ENCODE measurements around the gene SLC4A4. TPM values are rescaled to one million over a fixed set of nuclear protein-coding genes. Genes with fewer than 3 reads are reported as not detected.

Gene SLC4A4
- total RNA-seq, 1 experiment from 2014 or later = 1.1 TPM

DNA sequence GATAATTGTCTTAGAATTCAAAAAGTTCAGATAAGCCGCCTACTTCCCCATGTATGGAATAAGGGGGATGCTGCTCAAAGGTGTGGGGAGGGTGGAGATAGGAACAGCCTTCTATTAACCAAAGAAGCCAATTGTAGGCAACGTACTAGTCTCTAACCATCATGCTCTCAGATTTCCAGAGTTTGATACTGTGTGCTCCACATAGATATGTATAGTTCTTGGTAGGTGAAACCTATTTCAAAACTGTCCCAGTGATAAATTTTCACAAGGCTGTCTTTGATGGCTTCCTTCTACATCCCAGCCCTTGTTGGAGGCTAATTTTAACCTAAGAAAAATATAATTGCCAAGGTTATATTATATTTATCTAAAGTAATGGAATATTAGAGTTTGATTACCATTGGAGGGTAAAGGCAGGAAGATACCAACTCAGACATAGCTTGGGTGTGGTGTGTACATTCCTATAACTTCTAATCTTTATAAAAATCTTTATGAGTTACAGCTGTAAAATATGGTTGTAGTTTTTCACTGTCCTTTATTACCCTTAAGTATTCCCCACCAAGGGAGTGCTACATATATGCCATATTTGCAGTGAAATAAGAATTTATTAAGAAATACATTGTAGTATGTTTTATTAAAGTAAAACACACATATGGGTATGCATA lies 87.7 kb downstream of the SLC4A4 start:
- no peak for DNase-seq (ENCODE audit: low spot score)
- Mint-ChIP-seq H3K27me3 (ENCODE audit: low read depth) (no peaks in the 10 kb centered on the region), H3K4me3 (no peak overlapping the region), H3K4me1 (no peaks in the 10 kb centered on the region), H3K36me3 (peaks cover 11% of the 10 kb centered on the region; the same call in 1 of the 2 replicates), H3K27ac (no peak overlapping the region), H3K9me3 (peaks cover 17% of the 10 kb centered on the region)
- ChIA-PET POLR2A (no interaction called here), CTCF (no interaction called here)
- TF ChIP-seq RORB (CRISPR knock-in tag; IDR thresholded peaks at IDR 0.05) = no peak
- TF ChIP-seq MAX (CRISPR knock-in tag; IDR thresholded peaks at IDR 0.05) = no peak
- TF ChIP-seq, protein P1, sequence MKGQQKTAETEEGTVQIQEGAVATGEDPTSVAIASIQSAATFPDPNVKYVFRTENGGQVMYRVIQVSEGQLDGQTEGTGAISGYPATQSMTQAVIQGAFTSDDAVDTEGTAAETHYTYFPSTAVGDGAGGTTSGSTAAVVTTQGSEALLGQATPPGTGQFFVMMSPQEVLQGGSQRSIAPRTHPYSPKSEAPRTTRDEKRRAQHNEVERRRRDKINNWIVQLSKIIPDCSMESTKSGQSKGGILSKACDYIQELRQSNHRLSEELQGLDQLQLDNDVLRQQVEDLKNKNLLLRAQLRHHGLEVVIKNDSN (CRISPR knock-in tag; IDR thresholded peaks at IDR 0.05) = no peak
- no peak for TF ChIP-seq ZNF138 (CRISPR knock-in tag; conservative IDR thresholded peaks at IDR 0.05)
- no peak for TF ChIP-seq SP1 (CRISPR knock-in tag; conservative IDR thresholded peaks at IDR 0.05)
- no peak for TF ChIP-seq GRHL2 (CRISPR knock-in tag; IDR thresholded peaks at IDR 0.05; ENCODE audit: insufficient replicate concordance, severe bottlenecking)
- TF ChIP-seq ZNF263 (CRISPR knock-in tag; IDR thresholded peaks at IDR 0.05; ENCODE audit: low read depth) = no peak
- no peak for TF ChIP-seq SMAD3 (CRISPR knock-in tag; IDR thresholded peaks at IDR 0.05; ENCODE audit: borderline replicate concordance)
- TF ChIP-seq FOXP1 (CRISPR knock-in tag; IDR thresholded peaks at IDR 0.05; ENCODE audit: borderline replicate concordance) = no peak
- no peak for TF ChIP-seq AR (CRISPR knock-in tag; IDR thresholded peaks at IDR 0.05)
- no peak for TF ChIP-seq HMGA2 (CRISPR knock-in tag; IDR thresholded peaks at IDR 0.05)
- no peak for TF ChIP-seq JUN (CRISPR knock-in tag; IDR thresholded peaks at IDR 0.05)
- no peak for TF ChIP-seq ESRRA (CRISPR knock-in tag; IDR thresholded peaks at IDR 0.05; ENCODE audit: borderline replicate concordance)
- TF ChIP-seq, protein P2, sequence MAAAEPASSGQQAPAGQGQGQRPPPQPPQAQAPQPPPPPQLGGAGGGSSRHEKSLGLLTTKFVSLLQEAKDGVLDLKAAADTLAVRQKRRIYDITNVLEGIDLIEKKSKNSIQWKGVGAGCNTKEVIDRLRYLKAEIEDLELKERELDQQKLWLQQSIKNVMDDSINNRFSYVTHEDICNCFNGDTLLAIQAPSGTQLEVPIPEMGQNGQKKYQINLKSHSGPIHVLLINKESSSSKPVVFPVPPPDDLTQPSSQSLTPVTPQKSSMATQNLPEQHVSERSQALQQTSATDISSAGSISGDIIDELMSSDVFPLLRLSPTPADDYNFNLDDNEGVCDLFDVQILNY (CRISPR knock-in tag; IDR thresholded peaks at IDR 0.05) = no peak
- TF ChIP-seq, protein P3, sequence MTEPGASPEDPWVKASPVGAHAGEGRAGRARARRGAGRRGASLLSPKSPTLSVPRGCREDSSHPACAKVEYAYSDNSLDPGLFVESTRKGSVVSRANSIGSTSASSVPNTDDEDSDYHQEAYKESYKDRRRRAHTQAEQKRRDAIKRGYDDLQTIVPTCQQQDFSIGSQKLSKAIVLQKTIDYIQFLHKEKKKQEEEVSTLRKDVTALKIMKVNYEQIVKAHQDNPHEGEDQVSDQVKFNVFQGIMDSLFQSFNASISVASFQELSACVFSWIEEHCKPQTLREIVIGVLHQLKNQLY (CRISPR knock-in tag; IDR thresholded peaks at IDR 0.05) = no peak
- TF ChIP-seq NFYB (CRISPR knock-in tag; conservative IDR thresholded peaks at IDR 0.05; ENCODE audit: low read depth) = no peak
- no peak for TF ChIP-seq ZBTB21 (CRISPR knock-in tag; IDR thresholded peaks at IDR 0.05; ENCODE audit: borderline replicate concordance)
- no peak for TF ChIP-seq JAZF1 (CRISPR knock-in tag; IDR thresholded peaks at IDR 0.05)
- TF ChIP-seq, protein P4, sequence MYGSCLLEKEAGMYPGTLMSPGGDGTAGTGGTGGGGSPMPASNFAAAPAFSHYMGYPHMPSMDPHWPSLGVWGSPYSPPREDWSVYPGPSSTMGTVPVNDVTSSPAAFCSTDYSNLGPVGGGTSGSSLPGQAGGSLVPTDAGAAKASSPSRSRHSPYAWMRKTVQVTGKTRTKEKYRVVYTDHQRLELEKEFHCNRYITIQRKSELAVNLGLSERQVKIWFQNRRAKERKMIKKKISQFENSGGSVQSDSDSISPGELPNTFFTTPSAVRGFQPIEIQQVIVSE (CRISPR knock-in tag; IDR thresholded peaks at IDR 0.05; ENCODE audit: borderline replicate concordance) = no peak
- no peak for TF ChIP-seq NR1H2 (CRISPR knock-in tag; IDR thresholded peaks at IDR 0.05)
- no peak for ATAC-seq

DNA sequence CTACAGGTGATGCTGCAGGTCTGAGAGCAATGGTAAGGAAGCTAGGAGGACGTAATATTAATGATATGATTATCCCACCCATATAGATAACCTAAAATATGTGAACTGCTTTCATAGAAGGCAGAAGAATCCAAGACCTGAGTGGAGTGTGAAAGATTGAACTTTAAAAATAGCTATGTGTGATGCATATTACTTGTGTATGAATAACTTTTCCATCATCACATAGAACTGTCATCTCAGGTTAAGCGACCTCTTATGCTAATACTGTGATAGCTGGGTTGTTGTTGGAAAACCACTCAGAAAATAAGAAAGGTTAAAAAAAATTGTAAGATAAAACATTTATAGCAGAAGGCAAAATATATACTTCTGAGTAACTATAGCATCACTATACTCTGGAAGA lies 90.3 kb downstream of the SLC4A4 start:
- Mint-ChIP-seq H3K36me3 (peaks cover 9% of the 10 kb centered on the region; the same call in 1 of the 2 replicates), H3K4me1 (no peaks in the 10 kb centered on the region), H3K27ac (no peak overlapping the region), H3K9me3 (peaks cover 18% of the 10 kb centered on the region), H3K4me3 (no peak overlapping the region), H3K27me3 (ENCODE audit: low read depth) (no peaks in the 10 kb centered on the region)
- ChIA-PET CTCF (no interaction called here), POLR2A (no interaction called here)
- DNase-seq (ENCODE audit: low spot score) (no peak), ATAC-seq (no peak)
- TF ChIP-seq E2F1 (CRISPR knock-in tag; IDR thresholded peaks at IDR 0.05) (no peak), NFATC4 (CRISPR knock-in tag; IDR thresholded peaks at IDR 0.05) (no peak), ZBTB43 (CRISPR knock-in tag; IDR thresholded peaks at IDR 0.05) (no peak), CREB1 (CRISPR knock-in tag; IDR thresholded peaks at IDR 0.05) (no peak)
- TF ChIP-seq, protein P5, sequence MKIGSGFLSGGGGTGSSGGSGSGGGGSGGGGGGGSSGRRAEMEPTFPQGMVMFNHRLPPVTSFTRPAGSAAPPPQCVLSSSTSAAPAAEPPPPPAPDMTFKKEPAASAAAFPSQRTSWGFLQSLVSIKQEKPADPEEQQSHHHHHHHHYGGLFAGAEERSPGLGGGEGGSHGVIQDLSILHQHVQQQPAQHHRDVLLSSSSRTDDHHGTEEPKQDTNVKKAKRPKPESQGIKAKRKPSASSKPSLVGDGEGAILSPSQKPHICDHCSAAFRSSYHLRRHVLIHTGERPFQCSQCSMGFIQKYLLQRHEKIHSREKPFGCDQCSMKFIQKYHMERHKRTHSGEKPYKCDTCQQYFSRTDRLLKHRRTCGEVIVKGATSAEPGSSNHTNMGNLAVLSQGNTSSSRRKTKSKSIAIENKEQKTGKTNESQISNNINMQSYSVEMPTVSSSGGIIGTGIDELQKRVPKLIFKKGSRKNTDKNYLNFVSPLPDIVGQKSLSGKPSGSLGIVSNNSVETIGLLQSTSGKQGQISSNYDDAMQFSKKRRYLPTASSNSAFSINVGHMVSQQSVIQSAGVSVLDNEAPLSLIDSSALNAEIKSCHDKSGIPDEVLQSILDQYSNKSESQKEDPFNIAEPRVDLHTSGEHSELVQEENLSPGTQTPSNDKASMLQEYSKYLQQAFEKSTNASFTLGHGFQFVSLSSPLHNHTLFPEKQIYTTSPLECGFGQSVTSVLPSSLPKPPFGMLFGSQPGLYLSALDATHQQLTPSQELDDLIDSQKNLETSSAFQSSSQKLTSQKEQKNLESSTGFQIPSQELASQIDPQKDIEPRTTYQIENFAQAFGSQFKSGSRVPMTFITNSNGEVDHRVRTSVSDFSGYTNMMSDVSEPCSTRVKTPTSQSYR (CRISPR knock-in tag; IDR thresholded peaks at IDR 0.05) = no peak
